ENCODE results near the gene IKBIP. TPM values are rescaled to one million over a fixed set of nuclear protein-coding genes. Genes with fewer than 3 reads are reported as not detected.

The IKBIP gene, protein sequence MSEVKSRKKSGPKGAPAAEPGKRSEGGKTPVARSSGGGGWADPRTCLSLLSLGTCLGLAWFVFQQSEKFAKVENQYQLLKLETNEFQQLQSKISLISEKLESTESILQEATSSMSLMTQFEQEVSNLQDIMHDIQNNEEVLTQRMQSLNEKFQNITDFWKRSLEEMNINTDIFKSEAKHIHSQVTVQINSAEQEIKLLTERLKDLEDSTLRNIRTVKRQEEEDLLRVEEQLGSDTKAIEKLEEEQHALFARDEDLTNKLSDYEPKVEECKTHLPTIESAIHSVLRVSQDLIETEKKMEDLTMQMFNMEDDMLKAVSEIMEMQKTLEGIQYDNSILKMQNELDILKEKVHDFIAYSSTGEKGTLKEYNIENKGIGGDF
- total RNA-seq (10 to 100 TPM in 1 of 4 donors, 1 to 10 TPM in 3; 4.9 to 10.3 (median 6.3) TPM), polyA plus RNA-seq (8.1 TPM)
- long read RNA-seq, donor 1, partial matches to known transcripts: 0 of 5 reads
- long read RNA-seq, donor 1, other reads (novel, unspliced or antisense): 1 of 5 reads
- long read RNA-seq, donor 2, partial matches to known transcripts: 1 of 6 reads
- long read RNA-seq, donor 2, other reads (novel, unspliced or antisense): 2 of 6 reads
- long read RNA-seq, donor 3, transcript IKBIP-201 (3 exons, 3,189 nt): major isoform, 5 of 6 reads
- long read RNA-seq, donor 3, partial matches to known transcripts: 0 of 6 reads
- long read RNA-seq, donor 3, other reads (novel, unspliced or antisense): 1 of 6 reads
- long read RNA-seq, donor 4, partial matches to known transcripts: 0 of 4 reads
- long read RNA-seq, donor 4, other reads (novel, unspliced or antisense): 0 of 4 reads

DNA sequence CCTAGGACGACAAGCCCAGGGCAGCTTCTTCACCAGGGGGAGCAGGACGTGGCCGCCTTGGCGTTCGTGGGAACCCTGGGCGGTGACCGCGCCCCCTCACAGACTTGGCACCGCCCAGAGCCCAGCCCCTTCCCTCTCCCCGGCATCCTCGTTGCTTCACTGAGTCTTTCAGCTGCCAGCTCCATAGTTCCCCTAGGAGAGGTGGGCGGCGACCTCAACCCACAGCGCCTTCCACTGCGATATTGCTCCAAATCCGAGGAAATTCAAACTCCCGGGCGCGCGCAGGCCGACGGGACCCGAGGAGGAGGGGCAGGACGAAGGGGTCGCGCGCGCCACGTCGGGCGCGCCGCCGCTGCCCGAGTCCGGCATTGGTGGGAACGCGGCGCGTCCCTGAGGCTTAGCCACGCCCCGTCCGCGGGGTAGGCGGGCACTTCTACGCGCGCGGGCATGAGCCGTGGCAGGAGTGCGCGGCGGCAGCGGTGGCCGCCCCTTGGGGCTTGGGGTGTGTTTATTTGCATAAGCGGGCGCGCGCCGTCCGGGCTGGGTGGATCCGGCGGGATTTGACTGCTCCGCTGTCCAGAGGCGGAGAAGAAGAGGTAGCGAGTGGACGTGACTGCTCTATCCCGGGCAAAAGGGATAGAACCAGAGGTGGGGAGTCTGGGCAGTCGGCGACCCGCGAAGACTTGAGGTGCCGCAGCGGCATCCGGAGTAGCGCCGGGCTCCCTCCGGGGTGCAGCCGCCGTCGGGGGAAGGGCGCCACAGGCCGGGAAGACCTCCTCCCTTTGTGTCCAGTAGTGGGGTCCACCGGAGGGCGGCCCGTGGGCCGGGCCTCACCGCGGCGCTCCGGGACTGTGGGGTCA, at the start of gene IKBIP, which contains the start of gene APAF1:
IKBIP (minus strand) TSS at position 77 of the 860 bp plus-strand sequence. CDS start 87 bp downstream, outside the sequence.
APAF1 (plus strand) TSS at position 579 of the 860 bp plus-strand sequence. CDS start 3,070 bp downstream, outside the sequence.
- peak; percentile 99 for ATAC-seq
- intact Hi-C loops (cut with DNase I): loop anchor here in 2 of 4 donors (10.0 kb wide), 1 partner anchor 50 kb away; the partner anchor contains the start of gene SLC25A3 (in 2 of the 2)
- under 1% methylated on average over 91 of the region's 91 CpGs for WGBS
- Histone ChIP-seq H3K27ac (ENCODE audit: low read length) (peak within 1 kb of the TSS; percentile 53), H3K9me3 (ENCODE audit: control insufficient read depth, low read length) (no peaks in the 10 kb centered on the region), H3K4me3 (ENCODE audit: low read length) (peak within 1 kb of the TSS; percentile 93), H3K4me1 (ENCODE audit: control insufficient read depth, insufficient read depth, low read length) (no peaks in the 10 kb centered on the region), H3K27me3 (ENCODE audit: control insufficient read depth, insufficient read depth) (no peaks in the 10 kb centered on the region)
- DNase-seq: peak; percentile 99 to 100 (median 99)

DNA sequence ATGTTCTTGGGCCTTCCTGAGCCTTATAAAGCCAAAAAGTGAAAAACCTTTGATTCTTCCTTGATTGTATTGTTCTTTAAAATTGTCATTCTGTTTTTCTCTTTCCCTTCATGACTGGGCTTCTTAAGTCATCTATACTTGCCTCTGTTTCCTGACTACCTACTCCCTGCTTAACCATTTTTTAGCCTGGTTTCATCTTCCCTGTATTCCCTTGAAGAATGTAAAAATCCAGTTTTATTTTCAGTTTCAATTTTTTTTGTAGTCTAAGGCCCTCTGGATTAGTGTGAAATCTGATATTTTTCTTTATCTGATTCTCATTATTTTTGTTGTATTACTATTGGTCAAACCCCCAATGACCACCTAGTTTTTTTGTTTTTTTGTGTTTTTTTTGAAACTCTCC, 46.8 kb upstream of the IKBIP start:
- no peak overlapping the region for H3K27ac ChIP-seq (ENCODE audit: low read length)
- ATAC-seq: no peak
- DNase-seq: no peak
- H3K9me3 ChIP-seq (ENCODE audit: control insufficient read depth, low read length): no peaks in the 10 kb centered on the region
- H3K4me3 ChIP-seq (ENCODE audit: low read length): no peak overlapping the region
- no peaks in the 10 kb centered on the region for H3K4me1 ChIP-seq (ENCODE audit: control insufficient read depth, insufficient read depth, low read length)
- intact Hi-C loops (cut with DNase I): no loop called here
- no peaks in the 10 kb centered on the region for H3K27me3 ChIP-seq (ENCODE audit: control insufficient read depth, insufficient read depth)

DNA sequence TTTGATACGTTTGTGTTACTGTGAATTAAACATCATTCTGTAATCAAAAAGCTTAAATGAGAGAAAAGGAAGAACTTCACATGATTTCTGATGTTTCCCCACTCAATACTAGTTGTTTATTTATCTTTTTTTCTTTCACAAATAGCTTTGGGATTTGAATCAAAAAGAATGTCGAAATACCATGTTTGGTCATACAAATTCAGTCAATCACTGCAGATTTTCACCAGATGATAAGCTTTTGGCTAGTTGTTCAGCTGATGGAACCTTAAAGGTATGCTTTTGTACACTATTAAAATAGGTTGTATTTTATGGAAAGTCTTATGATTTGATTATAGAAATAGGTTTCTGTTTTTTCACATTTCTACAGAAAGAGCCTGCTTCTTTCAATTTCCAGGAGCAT, 42.0 kb upstream of the IKBIP start:
- intact Hi-C loops (cut with DNase I): no loop called here
- no peak for ATAC-seq
- no peaks in the 10 kb centered on the region for H3K27me3 ChIP-seq (ENCODE audit: control insufficient read depth, insufficient read depth)
- no peak overlapping the region for H3K4me3 ChIP-seq (ENCODE audit: low read length)
- no peak for DNase-seq
- 87% methylated on average over 2 of the region's 2 CpGs for WGBS
- H3K9me3 ChIP-seq (ENCODE audit: control insufficient read depth, low read length): no peaks in the 10 kb centered on the region
- H3K27ac ChIP-seq (ENCODE audit: low read length): no peak overlapping the region
- H3K4me1 ChIP-seq (ENCODE audit: control insufficient read depth, insufficient read depth, low read length): no peaks in the 10 kb centered on the region

DNA sequence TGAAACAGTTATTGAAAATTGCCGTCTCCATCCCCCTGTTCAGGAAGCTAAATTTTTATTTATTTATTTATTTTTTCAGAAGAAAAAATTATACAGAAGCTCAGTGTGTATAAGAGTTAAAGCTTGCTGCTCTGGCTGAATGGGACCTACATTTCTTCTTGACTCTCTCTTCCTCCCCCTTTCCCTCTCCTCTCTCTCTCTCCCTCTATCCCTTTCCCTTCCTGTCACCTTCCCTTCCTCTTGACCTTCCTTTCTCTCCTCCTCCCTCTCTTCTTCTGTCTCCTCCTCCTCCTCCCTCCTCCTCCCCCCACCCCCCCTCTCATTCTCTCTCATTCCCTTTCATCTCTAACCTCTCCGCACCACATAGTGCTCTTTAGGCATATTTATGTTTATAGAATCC, 39.6 kb upstream of the IKBIP start:
- no peaks in the 10 kb centered on the region for H3K27me3 ChIP-seq (ENCODE audit: control insufficient read depth, insufficient read depth)
- ATAC-seq (no peak), DNase-seq (no peak)
- 97% methylated on average over 2 of the region's 2 CpGs for WGBS
- intact Hi-C loops (cut with DNase I): no loop called here
- H3K9me3 ChIP-seq (ENCODE audit: control insufficient read depth, low read length): no peaks in the 10 kb centered on the region
- no peaks in the 10 kb centered on the region for H3K4me1 ChIP-seq (ENCODE audit: control insufficient read depth, insufficient read depth, low read length)
- no peak overlapping the region for H3K4me3 ChIP-seq (ENCODE audit: low read length)
- no peak overlapping the region for H3K27ac ChIP-seq (ENCODE audit: low read length)

DNA sequence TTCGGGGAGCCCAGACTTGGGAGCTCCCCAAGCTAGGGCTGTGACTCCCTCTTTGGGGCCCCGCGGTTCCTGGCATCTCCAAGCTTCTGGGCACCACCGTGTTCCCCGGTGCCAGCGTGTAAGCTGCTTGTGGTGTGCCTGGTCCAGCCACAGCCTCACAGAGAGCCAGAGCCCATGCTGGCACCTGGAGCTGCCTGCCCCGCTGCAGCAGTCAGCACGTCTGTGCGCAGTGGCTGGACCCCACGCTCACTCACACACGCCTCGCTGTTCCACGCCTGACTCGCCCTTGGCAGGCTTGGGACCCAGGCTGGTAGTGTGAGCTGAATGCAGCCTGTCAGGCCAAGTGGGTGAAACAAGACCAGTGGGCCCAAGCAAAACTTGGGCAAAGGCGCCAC, 35.0 kb upstream of the IKBIP start:
- Histone ChIP-seq H3K27ac (ENCODE audit: low read length) (no peak overlapping the region), H3K27me3 (ENCODE audit: control insufficient read depth, insufficient read depth) (no peaks in the 10 kb centered on the region), H3K9me3 (ENCODE audit: control insufficient read depth, low read length) (no peaks in the 10 kb centered on the region), H3K4me1 (ENCODE audit: control insufficient read depth, insufficient read depth, low read length) (no peaks in the 10 kb centered on the region), H3K4me3 (ENCODE audit: low read length) (no peak overlapping the region)
- DNase-seq (no peak), ATAC-seq (no peak)
- 97% methylated on average over 15 of the region's 15 CpGs for WGBS
- intact Hi-C loops (cut with DNase I): no loop called here

DNA sequence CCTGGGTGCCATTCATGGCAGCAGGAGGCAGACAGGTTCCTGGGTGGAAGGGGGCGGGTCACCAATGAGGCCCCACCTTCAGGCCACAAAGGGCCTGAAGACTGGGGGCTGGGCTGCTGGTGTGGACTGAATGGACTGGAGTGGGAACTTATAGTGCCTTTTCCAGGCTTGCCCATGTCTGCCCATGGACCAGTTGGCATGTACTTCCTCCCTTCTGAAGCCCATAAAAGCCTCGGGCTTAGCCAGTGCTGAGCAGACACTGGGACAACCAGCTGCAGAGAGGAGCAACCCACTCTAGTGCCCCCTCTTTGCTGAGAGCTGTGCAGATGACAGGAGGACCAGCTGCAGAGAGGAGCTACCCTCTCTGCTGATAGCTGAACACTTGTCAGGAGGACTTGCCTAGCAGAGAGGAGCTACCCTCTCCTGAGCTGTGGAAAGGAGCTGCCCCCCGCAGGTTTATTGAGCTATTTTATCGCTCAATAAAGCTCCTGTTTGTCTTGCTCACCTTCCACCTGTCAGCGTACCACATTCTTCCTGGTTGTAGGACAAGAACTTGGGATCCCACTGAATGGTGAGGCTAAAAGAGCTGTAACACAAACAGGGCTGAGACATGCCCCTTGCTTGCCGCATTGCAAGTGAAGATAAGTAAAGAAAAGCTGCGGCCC, 34.5 kb upstream of the IKBIP start:
- peak in 1 of 3 donors; percentile 47 for DNase-seq
- ATAC-seq: no peak
- intact Hi-C loops (cut with DNase I): no loop called here
- H3K9me3 ChIP-seq (ENCODE audit: control insufficient read depth, low read length): no peaks in the 10 kb centered on the region
- 95% methylated on average over 7 of the region's 7 CpGs for WGBS
- no peaks in the 10 kb centered on the region for H3K4me1 ChIP-seq (ENCODE audit: control insufficient read depth, insufficient read depth, low read length)
- H3K4me3 ChIP-seq (ENCODE audit: low read length): no peak overlapping the region
- no peak overlapping the region for H3K27ac ChIP-seq (ENCODE audit: low read length)
- H3K27me3 ChIP-seq (ENCODE audit: control insufficient read depth, insufficient read depth): no peaks in the 10 kb centered on the region

DNA sequence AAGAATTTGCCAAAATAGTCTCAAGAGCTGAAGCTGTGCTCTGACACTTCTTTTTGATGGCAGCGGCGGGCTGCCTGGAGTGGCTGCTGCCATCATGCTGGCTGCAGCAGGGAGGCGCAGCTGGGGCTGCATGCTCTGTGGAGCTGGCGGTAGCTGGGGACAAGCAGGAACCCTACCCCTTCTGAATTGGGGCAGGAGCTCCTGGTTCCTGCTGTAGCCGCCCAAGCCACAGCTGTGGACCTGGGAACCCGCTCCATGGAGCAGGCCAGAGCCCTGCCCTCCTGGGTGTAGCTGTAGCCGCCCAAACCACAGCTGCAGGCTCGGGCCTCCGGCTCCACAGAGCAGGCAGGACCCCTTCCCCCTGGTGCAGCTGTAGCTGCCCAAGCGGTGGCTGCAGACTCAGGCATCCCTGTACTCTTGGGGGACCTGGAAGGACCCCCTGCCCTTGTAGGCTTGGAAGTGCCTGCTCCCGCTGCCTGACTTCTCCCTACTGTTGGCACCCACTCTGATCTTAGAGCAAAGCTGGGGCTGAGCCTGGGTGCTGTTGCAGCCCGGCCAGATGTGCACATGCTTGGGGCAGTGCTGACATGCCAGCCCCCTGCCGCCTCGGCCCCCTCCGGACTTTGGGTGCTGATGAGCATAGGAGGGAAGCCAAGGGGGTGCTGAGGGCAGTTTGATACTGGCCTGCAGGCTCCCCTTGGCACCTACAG, 33.8 kb upstream of the IKBIP start:
- Histone ChIP-seq H3K9me3 (ENCODE audit: control insufficient read depth, low read length) (no peaks in the 10 kb centered on the region), H3K4me3 (ENCODE audit: low read length) (no peak overlapping the region), H3K27ac (ENCODE audit: low read length) (no peak overlapping the region), H3K27me3 (ENCODE audit: control insufficient read depth, insufficient read depth) (no peaks in the 10 kb centered on the region), H3K4me1 (ENCODE audit: control insufficient read depth, insufficient read depth, low read length) (no peaks in the 10 kb centered on the region)
- intact Hi-C loops (cut with DNase I): no loop called here
- ATAC-seq (peak in 1 of 2 donors; percentile 29), DNase-seq (no peak)
- WGBS: 94% methylated on average over 15 of the region's 15 CpGs

DNA sequence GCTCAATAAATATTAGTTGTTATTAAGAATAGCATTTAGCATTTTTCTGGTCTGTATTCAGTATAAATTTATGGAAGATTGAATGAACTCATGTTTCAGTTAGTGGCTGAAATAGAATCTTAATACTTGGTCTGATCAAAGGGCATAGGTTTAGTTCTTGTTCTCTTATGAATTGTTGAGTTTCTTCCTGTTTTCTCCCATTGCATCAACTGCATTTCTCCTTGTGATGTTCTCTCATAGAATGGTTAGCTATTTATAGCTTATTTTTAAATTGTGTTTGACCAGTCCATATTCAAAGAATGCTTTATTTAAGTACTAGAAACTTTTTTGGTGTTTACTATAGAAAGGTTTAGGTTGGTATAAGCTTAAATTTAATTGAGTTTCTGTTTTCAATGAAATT, 30.3 kb upstream of the IKBIP start:
- no peak overlapping the region for H3K4me3 ChIP-seq (ENCODE audit: low read length)
- no peaks in the 10 kb centered on the region for H3K4me1 ChIP-seq (ENCODE audit: control insufficient read depth, insufficient read depth, low read length)
- DNase-seq (no peak), ATAC-seq (no peak)
- no peaks in the 10 kb centered on the region for H3K9me3 ChIP-seq (ENCODE audit: control insufficient read depth, low read length)
- H3K27me3 ChIP-seq (ENCODE audit: control insufficient read depth, insufficient read depth): no peaks in the 10 kb centered on the region
- no peak overlapping the region for H3K27ac ChIP-seq (ENCODE audit: low read length)
- intact Hi-C loops (cut with DNase I): no loop called here

DNA sequence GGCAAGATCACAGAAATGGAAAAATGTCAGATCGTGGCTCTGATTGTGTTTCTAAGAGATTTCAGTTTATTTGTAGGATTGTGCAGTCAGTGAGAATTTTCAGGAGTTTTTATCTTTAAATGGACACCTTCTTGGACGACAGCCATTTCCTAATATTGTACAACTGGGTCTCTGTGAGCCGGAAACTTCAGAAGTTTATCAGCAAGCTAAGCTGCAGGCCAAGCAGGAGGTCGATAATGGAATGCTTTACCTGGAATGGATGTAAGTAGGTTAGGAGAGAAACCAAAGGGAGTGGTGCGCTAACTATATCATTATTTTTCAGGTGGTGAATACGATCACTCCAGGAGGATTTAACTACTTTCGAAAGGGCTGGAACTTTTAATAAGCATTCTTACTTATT, 26.9 kb upstream of the IKBIP start:
- H3K4me3 ChIP-seq (ENCODE audit: low read length): no peak overlapping the region

DNA sequence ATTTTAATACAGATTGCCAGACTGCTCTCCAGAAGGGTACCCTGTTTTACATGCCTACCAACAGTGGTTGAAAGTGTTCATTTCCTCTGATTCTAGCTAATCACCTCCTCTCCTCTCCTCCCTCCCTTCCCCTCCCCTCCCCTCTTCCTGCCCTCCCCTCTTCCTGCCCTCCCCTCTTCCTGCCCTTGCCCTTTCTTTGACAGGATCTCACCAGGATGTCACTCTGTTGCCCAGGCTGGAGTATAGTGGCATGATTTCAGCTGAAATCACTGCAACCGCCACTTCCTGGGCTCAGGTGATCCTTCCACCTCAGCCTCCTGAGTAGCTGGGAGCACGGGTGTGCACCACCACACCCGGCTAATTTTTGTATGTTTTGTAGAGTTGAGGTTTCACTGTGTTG, 25.2 kb upstream of the IKBIP start:
- no peak for ATAC-seq
- no peak overlapping the region for H3K4me3 ChIP-seq (ENCODE audit: low read length)
- 90% methylated on average over 3 of the region's 3 CpGs for whole genome bisulfite sequencing
- H3K27me3 ChIP-seq (ENCODE audit: control insufficient read depth, insufficient read depth): no peaks in the 10 kb centered on the region
- no peak for DNase-seq
- no peaks in the 10 kb centered on the region for H3K9me3 ChIP-seq (ENCODE audit: control insufficient read depth, low read length)
- H3K27ac ChIP-seq (ENCODE audit: low read length): no peak overlapping the region
- intact Hi-C loops (cut with DNase I): no loop called here
- H3K4me1 ChIP-seq (ENCODE audit: control insufficient read depth, insufficient read depth, low read length): no peaks in the 10 kb centered on the region

More for the DNA sequence above, 26.9 kb upstream of the IKBIP start:
- no peaks in the 10 kb centered on the region for H3K27me3 ChIP-seq (ENCODE audit: control insufficient read depth, insufficient read depth)
- intact Hi-C loops (cut with DNase I): no loop called here
- no peaks in the 10 kb centered on the region for H3K9me3 ChIP-seq (ENCODE audit: control insufficient read depth, low read length)
- no peaks in the 10 kb centered on the region for H3K4me1 ChIP-seq (ENCODE audit: control insufficient read depth, insufficient read depth, low read length)
- peak in 1 of 2 donors; percentile 36 for ATAC-seq
- H3K27ac ChIP-seq (ENCODE audit: low read length): no peak overlapping the region
- WGBS: 58% methylated on average over 7 of the region's 7 CpGs
- DNase-seq: no peak
